Measurements from ENCODE around the gene UPK3BL2.
"Not testable (repeated sequence)": the region's sequence is repeated elsewhere in the genome, so short reads cannot be mapped to it uniquely, and the experiment has no call there.

DNA sequence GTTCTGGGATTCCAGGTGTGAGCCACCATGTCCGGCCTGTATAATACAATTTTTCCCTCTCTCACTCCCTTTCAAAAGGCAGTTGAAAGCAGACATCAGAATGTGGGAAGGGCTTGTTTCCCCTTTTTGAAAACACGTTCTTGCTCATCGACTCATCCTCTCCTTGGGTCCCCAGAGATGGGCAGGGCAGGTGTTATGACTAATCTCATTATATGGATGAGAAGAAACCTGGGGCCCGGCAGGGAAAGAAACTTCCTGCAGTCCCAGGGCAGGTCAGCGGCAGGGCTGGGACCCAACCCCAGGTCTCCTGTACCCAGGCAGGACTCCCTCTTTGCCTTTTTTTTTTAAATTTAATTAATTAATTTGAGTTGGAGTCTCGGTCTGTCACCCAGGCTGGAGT lies 2.9 kb upstream of the UPK3BL2 start:
- TF ChIP-seq, protein P1, sequence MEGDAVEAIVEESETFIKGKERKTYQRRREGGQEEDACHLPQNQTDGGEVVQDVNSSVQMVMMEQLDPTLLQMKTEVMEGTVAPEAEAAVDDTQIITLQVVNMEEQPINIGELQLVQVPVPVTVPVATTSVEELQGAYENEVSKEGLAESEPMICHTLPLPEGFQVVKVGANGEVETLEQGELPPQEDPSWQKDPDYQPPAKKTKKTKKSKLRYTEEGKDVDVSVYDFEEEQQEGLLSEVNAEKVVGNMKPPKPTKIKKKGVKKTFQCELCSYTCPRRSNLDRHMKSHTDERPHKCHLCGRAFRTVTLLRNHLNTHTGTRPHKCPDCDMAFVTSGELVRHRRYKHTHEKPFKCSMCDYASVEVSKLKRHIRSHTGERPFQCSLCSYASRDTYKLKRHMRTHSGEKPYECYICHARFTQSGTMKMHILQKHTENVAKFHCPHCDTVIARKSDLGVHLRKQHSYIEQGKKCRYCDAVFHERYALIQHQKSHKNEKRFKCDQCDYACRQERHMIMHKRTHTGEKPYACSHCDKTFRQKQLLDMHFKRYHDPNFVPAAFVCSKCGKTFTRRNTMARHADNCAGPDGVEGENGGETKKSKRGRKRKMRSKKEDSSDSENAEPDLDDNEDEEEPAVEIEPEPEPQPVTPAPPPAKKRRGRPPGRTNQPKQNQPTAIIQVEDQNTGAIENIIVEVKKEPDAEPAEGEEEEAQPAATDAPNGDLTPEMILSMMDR (IDR thresholded peaks at IDR 0.05; ENCODE audit: insufficient read depth, low read length), result not testable (repeated sequence)
- not testable (repeated sequence) for TF ChIP-seq POLR2AphosphoS5, GABPA (IDR thresholded peaks at IDR 0.05; ENCODE audit: low read depth)

Data from HL-60 (cell line).